K562 (cell line): Measurements from ENCODE around the gene POLR1H. TPM values are rescaled to one million over a fixed set of nuclear protein-coding genes. Genes with fewer than 3 reads are reported as not detected.

Experiments
- ATAC-seq: fragments of 200-7000 bp; cut with Tn5 transposase; 3 replicates; pipeline ENCODE4 v1.9.1; 2020; ENCODE audit warnings: moderate library complexity
- BruUV-seq: library from RNA; stranded (reverse); fragments of 400-500 nt; replicated peaks from 2 replicates; lab custom pipeline; 2021; lab: Mats Ljungman, UMichigan
- CTCF ChIA-PET: fragments of 300-600 bp; formaldehyde crosslinking; extraction: SDS; loops from one replicate; lab custom pipeline; 2021; ENCODE audit warnings: low intra/inter-chr PET ratio; lab: Yijun Ruan, JAX
- POLR2A ChIA-PET: fragments of 300-600, 350-650 bp; sonication (Branson Sonifier 250); formaldehyde crosslinking; extraction: SDS; loops from one replicate; lab custom pipeline; 2021; ENCODE audit warnings: antibody characterized with exemption, inconsistent platforms; lab: Yijun Ruan, JAX
- DNase-seq, 4 experiments: peaks; one replicate each; pipeline versions ENCODE4 v3.0.0 to v3.0.0-alpha.2; 2011 to 2018; ENCODE audit warnings: low spot score in 3 of 4, mixed read lengths in 3 of 4; ENCODE audit errors: extremely low read depth in 1 of 4
- FAIRE-seq: peaks from 2 replicates; lab custom pipeline; 2011; peaks lifted over from hg19 to GRCh38; lab: Jason Lieb, UNC
- H2AFZ ChIP-seq: 2 replicates; pipeline ENCODE4 v1.6.0; 2011; ENCODE audit warnings: low read depth, low read length, control low read depth, inconsistent platforms
- H3K27ac ChIP-seq: fragments of 200-600 bp; 3 replicates; pipeline ENCODE4 v1.8.0; 2011; ENCODE audit warnings: low read depth, mild to moderate bottlenecking, control low read depth, inconsistent platforms, low read length, moderate library complexity, mixed read lengths; ENCODE audit errors: extremely low read depth
- H3K27me3 ChIP-seq, 2 experiments: fragments of 300-600 bp in 1 of 2; 2 replicates in 1 of 2; 3 replicates in 1 of 2; pipeline versions ENCODE4 v1.6.0 to v1.8.0; 2011; ENCODE audit warnings: inconsistent platforms in 2 of 2, low read length in 2 of 2, mild to moderate bottlenecking in 1 of 2, mixed read lengths in 1 of 2, moderate library complexity in 1 of 2; ENCODE audit not compliant: control insufficient read depth in 2 of 2, insufficient read depth in 2 of 2
- H3K36me3 ChIP-seq: fragments of 300-600 bp; 3 replicates; pipeline ENCODE4 v1.8.0; 2011; ENCODE audit warnings: mild to moderate bottlenecking, low read length, inconsistent platforms; ENCODE audit not compliant: control insufficient read depth, insufficient read depth
- H3K4me1 ChIP-seq, 2 experiments: fragments of 200-600 bp in 1 of 2; replicated peaks in 1 of 2; 2 replicates in 1 of 2; 3 replicates in 1 of 2; pipeline versions ENCODE4 v1.5.1 to v1.8.0; 2011; ENCODE audit warnings: inconsistent platforms in 2 of 2, low read length in 2 of 2, mild to moderate bottlenecking in 1 of 2, mixed read lengths in 1 of 2, moderate library complexity in 1 of 2; ENCODE audit not compliant: control insufficient read depth in 2 of 2, insufficient read depth in 2 of 2
- H3K4me2 ChIP-seq: 2 replicates; pipeline ENCODE4 v1.6.1; 2011; ENCODE audit warnings: low read length, control low read depth, inconsistent platforms, mixed read lengths; ENCODE audit not compliant: insufficient read depth
- H3K4me3 ChIP-seq: fragments of 200-600 bp; sonication (generic), shearing (Covaris generic); 2 replicates; pipeline ENCODE4 v1.5.1; 2016; ENCODE audit warnings: control low read depth, inconsistent platforms
- H3K79me2 ChIP-seq: fragments of 200-600 bp; 3 replicates; pipeline ENCODE4 v1.8.0; 2011; ENCODE audit warnings: low read length, inconsistent platforms; ENCODE audit not compliant: control insufficient read depth, insufficient read depth
- H3K9ac ChIP-seq, 2 experiments: 2 replicates each; pipeline versions ENCODE4 v1.6.0 to v1.6.1; 2011; ENCODE audit warnings: low read depth in 2 of 2, low read length in 2 of 2, control low read depth in 1 of 2, inconsistent platforms in 1 of 2, mild to moderate bottlenecking in 1 of 2, mixed read lengths in 1 of 2; ENCODE audit not compliant: insufficient read depth in 1 of 2
- H3K9me1 ChIP-seq: one replicate; pipeline ENCODE4 v1.6.0; 2011; ENCODE audit warnings: inconsistent platforms, mild to moderate bottlenecking, low read length, moderate library complexity; ENCODE audit not compliant: control insufficient read depth, insufficient read depth
- H3K9me3 ChIP-seq: replicated peaks from 2 replicates; pipeline ENCODE4 v1.5.1; 2011; ENCODE audit warnings: low read depth, low read length, inconsistent platforms; ENCODE audit not compliant: control insufficient read depth, insufficient read depth
- H4K20me1 ChIP-seq: replicated peaks from 2 replicates; pipeline ENCODE4 v1.6.1; 2011; ENCODE audit warnings: low read length, inconsistent platforms, mixed read lengths; ENCODE audit not compliant: control insufficient read depth, insufficient read depth
- BCLAF1 ChIP-seq, 2 experiments: fragments of 450-650 bp in 1 of 2; IDR thresholded peaks; 2 replicates each; pipeline ENCODE4 v1.6.1; 2011 to 2017; ENCODE audit warnings: low read depth in 2 of 2, antibody characterized with exemption in 1 of 2, borderline replicate concordance in 1 of 2, low read length in 1 of 2, mild to moderate bottlenecking in 1 of 2, mixed read lengths in 1 of 2; ENCODE audit not compliant: control insufficient read depth in 1 of 2
- HDGF ChIP-seq: fragments of 450-650 bp; IDR thresholded peaks from 2 replicates; pipeline ENCODE4 v1.6.1; 2016
- RBM25 ChIP-seq: fragments of 200-400 bp; formaldehyde crosslinking; IDR thresholded peaks from 2 replicates; pipeline ENCODE4 v1.6.1; 2018; ENCODE audit warnings: low read length, low read depth, moderate library complexity; ENCODE audit not compliant: severe bottlenecking
- SMARCA5 ChIP-seq: fragments of 450-650 bp; IDR thresholded peaks from 2 replicates; pipeline ENCODE4 v1.6.1; 2016
- ZNF184 ChIP-seq: sonication (generic); formaldehyde crosslinking; IDR thresholded peaks from 2 replicates; pipeline ENCODE4 v1.5.0; 2020; ENCODE audit warnings: missing genetic modification reagents
- WGBS: fragments of 100-300 bp; shearing (Covaris generic); methylation state at CpG from one replicate; pipeline ENCODE4 v1.1.6; 2016; ENCODE audit warnings: low coverage, mixed read lengths; ENCODE audit not compliant: insufficient coverage; ENCODE audit errors: missing lambda C conversion rate; 5-methylcytosine and 5-hydroxymethylcytosine counted together
- in situ Hi-C: fragments of 300-500 bp; cut with MboI; formaldehyde crosslinking; loops from 4 replicates; pipeline ENCODE4 v1.15.0; 2018; ENCODE audit warnings: inconsistent platforms, mixed read lengths
- intact Hi-C: fragments of 100-400 bp; cut with micrococcal nuclease; formaldehyde crosslinking; loops from 2 replicates; pipeline ENCODE4 v1.14.2; 2022
- polyA plus RNA-seq, 8 experiments: library from polyadenylated mRNA; depleted of rRNA in 4 of 8; stranded (reverse) in 5 of 8; unstranded in 3 of 8; fragments of >200 nt; fragmentation: Nextera tagmentation in 2 of 8; fragmentation: Illumina TruSeq in 1 of 8; extraction: Ambion mirVana in 2 of 8; extraction: Trizol in 1 of 8; gene quantifications; 2 replicates each; pipeline versions ENCODE4 v1.2.1 to v1.2.3, GENCODE V29; 2011 to 2014; ENCODE audit warnings: inconsistent platforms in 1 of 8, missing spikeins in 1 of 8
- total RNA-seq, 7 experiments: library from RNA; depleted of rRNA in 6 of 7; stranded (reverse); fragments of >200 nt in 6 of 7; fragmentation: Illumina TruSeq in 2 of 7; extraction: Trizol in 2 of 7; gene quantifications; 2 replicates each; pipeline versions ENCODE4 v1.2.1 to v1.2.3, GENCODE V29; 2011 to 2021; ENCODE audit warnings: low replicate concordance in 1 of 7
- TF ChIP-seq, protein P1 (sequence below), 2 experiments: fragments of 450-650 bp; formaldehyde crosslinking in 1 of 2; IDR thresholded peaks; 2 replicates each; pipeline versions ENCODE4 v1.4.0 to v1.6.1; 2014 to 2020; ENCODE audit warnings: mild to moderate bottlenecking in 2 of 2, borderline replicate concordance in 1 of 2, low read depth in 1 of 2

POLR1H gene
- total and polyA plus RNA-seq, 9 of the 15 experiments (the other 6 are each of a cell fraction or from before 2014, with no cell fraction given) = 92.2 to 333 (median 143) TPM

- TF ChIP-seq BCLAF1 (IDR thresholded peaks at IDR 0.05; ENCODE audit: borderline replicate concordance in 1 of 2, control insufficient read depth in 1 of 2, low read depth in 2 of 2, low read length in 1 of 2) (no peak), HDGF (no peak), SMARCA5 (no peak)
Observed at GRCh38 chr6:30061092-30061857, at the start of gene POLR1H (continued).

DNA sequence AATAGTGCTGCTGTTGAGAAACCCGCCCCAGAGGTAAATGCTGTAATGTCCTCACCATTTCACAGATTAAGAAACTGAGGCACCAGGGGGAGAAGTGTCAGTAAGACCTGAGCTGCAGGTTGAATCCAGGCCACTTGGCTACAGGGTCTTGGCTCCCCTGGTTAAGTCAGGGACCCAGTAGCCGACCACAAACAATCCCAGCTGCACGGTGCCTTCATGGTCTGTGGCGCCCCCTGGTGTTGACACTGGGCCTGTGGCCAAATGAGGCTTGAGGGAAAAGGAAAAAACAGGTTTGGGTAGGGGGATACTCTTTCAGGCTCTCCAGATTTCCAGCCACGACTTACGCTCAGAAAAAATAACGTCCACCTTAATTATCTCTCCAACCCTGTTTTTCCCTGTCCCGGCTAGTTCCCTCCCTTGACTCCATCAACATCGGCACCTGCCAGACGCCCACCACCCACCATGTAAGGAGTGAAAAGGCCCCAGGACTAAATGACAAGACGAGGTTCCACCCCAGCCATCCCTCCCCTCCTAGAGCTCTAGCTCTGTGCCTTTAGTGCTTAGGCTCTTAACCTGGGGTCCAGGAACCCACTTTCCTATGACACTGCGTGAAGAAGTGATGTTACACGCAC lies 47.7 kb upstream of the POLR1H start:
- DNase-seq (peak; percentile 32 to 64 (median 52)), FAIRE-seq (peak; percentile 86), ATAC-seq (peak; percentile 89)
- Histone ChIP-seq H3K79me2 (no peaks in the 10 kb centered on the region), H3K9me3 (no peaks in the 10 kb centered on the region), H3K27me3 (no peaks in the 10 kb centered on the region), H3K4me1 (no peaks in the 10 kb centered on the region), H3K27ac (no peak overlapping the region), H4K20me1 (no peaks in the 10 kb centered on the region), H2AFZ (no peak overlapping the region), H3K4me3 (no peak overlapping the region), H3K36me3 (no peaks in the 10 kb centered on the region), H3K9ac (no peak overlapping the region), H3K4me2 (no peak overlapping the region), H3K9me1 (no peaks in the 10 kb centered on the region)
- ChIA-PET CTCF (interaction anchor here (0.6 to 4.8 kb wide), 5 partner anchors 95 to 364 kb away, joined by 3 to 75 read pairs (median 3); no protein-coding TSS in a partner anchor), POLR2A (no interaction called here)
- no TSS peak for BruUV-seq
- in situ Hi-C loops = no loop called here
- intact Hi-C loops = loop anchor here (1.0 to 10.0 kb wide), 4 partner anchors 95 to 306 kb away; no protein-coding TSS in a partner anchor
- WGBS = 40% methylated on average over 13 of the region's 13 CpGs
- TF ChIP-seq, protein P1, sequence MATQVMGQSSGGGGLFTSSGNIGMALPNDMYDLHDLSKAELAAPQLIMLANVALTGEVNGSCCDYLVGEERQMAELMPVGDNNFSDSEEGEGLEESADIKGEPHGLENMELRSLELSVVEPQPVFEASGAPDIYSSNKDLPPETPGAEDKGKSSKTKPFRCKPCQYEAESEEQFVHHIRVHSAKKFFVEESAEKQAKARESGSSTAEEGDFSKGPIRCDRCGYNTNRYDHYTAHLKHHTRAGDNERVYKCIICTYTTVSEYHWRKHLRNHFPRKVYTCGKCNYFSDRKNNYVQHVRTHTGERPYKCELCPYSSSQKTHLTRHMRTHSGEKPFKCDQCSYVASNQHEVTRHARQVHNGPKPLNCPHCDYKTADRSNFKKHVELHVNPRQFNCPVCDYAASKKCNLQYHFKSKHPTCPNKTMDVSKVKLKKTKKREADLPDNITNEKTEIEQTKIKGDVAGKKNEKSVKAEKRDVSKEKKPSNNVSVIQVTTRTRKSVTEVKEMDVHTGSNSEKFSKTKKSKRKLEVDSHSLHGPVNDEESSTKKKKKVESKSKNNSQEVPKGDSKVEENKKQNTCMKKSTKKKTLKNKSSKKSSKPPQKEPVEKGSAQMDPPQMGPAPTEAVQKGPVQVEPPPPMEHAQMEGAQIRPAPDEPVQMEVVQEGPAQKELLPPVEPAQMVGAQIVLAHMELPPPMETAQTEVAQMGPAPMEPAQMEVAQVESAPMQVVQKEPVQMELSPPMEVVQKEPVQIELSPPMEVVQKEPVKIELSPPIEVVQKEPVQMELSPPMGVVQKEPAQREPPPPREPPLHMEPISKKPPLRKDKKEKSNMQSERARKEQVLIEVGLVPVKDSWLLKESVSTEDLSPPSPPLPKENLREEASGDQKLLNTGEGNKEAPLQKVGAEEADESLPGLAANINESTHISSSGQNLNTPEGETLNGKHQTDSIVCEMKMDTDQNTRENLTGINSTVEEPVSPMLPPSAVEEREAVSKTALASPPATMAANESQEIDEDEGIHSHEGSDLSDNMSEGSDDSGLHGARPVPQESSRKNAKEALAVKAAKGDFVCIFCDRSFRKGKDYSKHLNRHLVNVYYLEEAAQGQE (IDR thresholded peaks at IDR 0.05; ENCODE audit: borderline replicate concordance) = peak; percentile 39; the same call in 1 of the 2 replicates
- TF ChIP-seq, protein P1 (CRISPR knock-in tag; IDR thresholded peaks at IDR 0.05; ENCODE audit: low read depth) = no peak
- TF ChIP-seq ZNF184 = no peak
- peak; percentile 26 for TF ChIP-seq RBM25
